PFSK-1 (cell line): ENCODE data around the gene ACR.

Source experiments
- POLR2AphosphoS5 ChIP-seq: IDR thresholded peaks from 2 replicates; pipeline ENCODE4 v1.6.1; 2012; ENCODE audit warnings: low read depth, mild to moderate bottlenecking, control low read depth, low read length, moderate library complexity
- SIN3A ChIP-seq: IDR thresholded peaks from 2 replicates; pipeline ENCODE4 v1.6.1; 2012; ENCODE audit warnings: mild to moderate bottlenecking, low read length, moderate library complexity, borderline replicate concordance; ENCODE audit not compliant: insufficient read depth
- TAF1 ChIP-seq: IDR thresholded peaks from 2 replicates; pipeline ENCODE4 v1.6.1; 2012; ENCODE audit warnings: low read length, control low read depth, borderline replicate concordance; ENCODE audit not compliant: insufficient read depth
- TF ChIP-seq, protein P1 (sequence below), 2 experiments: IDR thresholded peaks; 2 replicates each; pipeline versions ENCODE4 v1.6.1 to v1.8.0; 2011 to 2012; ENCODE audit warnings: low read depth in 2 of 2, low read length in 2 of 2, control low read depth in 1 of 2, inconsistent platforms in 1 of 2, mild to moderate bottlenecking in 1 of 2, moderate library complexity in 1 of 2; ENCODE audit not compliant: insufficient read depth in 1 of 2

DNA sequence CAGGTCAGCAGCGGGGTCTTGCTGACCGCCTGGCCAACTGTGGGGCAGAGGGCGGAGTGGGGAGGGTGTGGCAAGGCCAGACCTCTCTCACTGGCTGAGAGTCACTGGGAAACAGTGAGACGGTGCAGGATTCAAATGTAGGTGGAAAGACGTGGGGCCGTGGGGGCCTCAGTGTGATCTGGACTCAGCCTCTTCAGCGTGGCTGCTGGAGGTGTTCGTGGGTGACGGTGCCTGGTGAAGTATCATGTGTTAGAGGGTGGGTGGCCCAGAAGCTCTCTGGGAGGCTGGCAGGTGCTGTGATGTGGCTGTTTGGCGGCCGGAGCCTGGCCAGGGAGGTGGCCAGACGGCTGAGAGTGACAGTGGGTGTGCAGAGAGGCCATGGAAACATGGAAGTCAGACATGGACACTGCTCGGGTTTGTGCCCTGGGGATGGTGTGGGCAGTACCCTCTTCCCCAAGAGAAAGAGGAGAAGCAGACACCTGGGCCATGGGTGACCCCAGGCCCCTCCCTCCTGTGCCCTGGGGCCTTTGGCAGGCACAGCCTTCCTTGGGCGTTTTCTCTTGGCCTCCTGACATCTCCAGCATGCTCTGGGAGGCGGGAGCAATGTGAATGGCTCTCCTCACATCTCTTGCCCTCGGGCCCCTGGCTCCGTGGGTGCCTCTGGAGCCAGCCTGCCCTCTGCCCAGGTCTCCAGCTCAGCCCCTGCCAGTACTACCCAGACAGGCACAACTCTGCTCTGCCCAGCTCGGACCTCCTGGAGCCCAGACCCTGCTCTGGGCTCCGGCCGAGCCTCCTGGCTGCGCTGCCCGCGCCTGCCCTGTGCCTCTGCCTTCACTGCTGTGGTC, 10.1 kb upstream of the ACR start:
- TF ChIP-seq POLR2AphosphoS5: no peak
- no peak for TF ChIP-seq TAF1
- TF ChIP-seq, protein P1, sequence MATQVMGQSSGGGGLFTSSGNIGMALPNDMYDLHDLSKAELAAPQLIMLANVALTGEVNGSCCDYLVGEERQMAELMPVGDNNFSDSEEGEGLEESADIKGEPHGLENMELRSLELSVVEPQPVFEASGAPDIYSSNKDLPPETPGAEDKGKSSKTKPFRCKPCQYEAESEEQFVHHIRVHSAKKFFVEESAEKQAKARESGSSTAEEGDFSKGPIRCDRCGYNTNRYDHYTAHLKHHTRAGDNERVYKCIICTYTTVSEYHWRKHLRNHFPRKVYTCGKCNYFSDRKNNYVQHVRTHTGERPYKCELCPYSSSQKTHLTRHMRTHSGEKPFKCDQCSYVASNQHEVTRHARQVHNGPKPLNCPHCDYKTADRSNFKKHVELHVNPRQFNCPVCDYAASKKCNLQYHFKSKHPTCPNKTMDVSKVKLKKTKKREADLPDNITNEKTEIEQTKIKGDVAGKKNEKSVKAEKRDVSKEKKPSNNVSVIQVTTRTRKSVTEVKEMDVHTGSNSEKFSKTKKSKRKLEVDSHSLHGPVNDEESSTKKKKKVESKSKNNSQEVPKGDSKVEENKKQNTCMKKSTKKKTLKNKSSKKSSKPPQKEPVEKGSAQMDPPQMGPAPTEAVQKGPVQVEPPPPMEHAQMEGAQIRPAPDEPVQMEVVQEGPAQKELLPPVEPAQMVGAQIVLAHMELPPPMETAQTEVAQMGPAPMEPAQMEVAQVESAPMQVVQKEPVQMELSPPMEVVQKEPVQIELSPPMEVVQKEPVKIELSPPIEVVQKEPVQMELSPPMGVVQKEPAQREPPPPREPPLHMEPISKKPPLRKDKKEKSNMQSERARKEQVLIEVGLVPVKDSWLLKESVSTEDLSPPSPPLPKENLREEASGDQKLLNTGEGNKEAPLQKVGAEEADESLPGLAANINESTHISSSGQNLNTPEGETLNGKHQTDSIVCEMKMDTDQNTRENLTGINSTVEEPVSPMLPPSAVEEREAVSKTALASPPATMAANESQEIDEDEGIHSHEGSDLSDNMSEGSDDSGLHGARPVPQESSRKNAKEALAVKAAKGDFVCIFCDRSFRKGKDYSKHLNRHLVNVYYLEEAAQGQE (IDR thresholded peaks at IDR 0.05; ENCODE audit: insufficient read depth in 1 of 2, low read depth in 2 of 2, low read length in 2 of 2): no peak
- TF ChIP-seq SIN3A: no peak
